H1 (cell line): ENCODE results near the gene H2BK1. TPM values are rescaled to one million over a fixed set of nuclear protein-coding genes. Genes with fewer than 3 reads are reported as not detected.

Source experiments
- CTCF ChIA-PET: fragments of 300-600 bp; sonication (Branson Sonifier 250); formaldehyde crosslinking; loops from one replicate; lab custom pipeline; 2021; ENCODE audit not compliant: partially characterized antibody; lab: Charles Lee
- POLR2A ChIA-PET: fragments of 300-600 bp; sonication (Branson Sonifier 250); formaldehyde crosslinking; loops from one replicate; lab custom pipeline; 2021; ENCODE audit warnings: inconsistent platforms; ENCODE audit not compliant: partially characterized antibody; lab: Charles Lee
- DNase-seq, 2 experiments: peaks; one replicate each; pipeline versions ENCODE4 v3.0.0 to v3.0.0-alpha.2; 2010 to 2022; ENCODE audit warnings: low spot score in 2 of 2, low read depth in 1 of 2, mixed read lengths in 1 of 2
- FAIRE-seq: peaks from 2 replicates; lab custom pipeline; 2011; peaks lifted over from hg19 to GRCh38; lab: Jason Lieb, UNC
- H2AFZ ChIP-seq: 2 replicates; pipeline ENCODE4 v1.8.1; 2012; ENCODE audit warnings: low read length, inconsistent platforms
- H2AK5ac ChIP-seq: 2 replicates; pipeline ENCODE4 v1.6.1; 2013; ENCODE audit warnings: low read depth, low read length
- H2BK120ac ChIP-seq: replicated peaks from 2 replicates; pipeline ENCODE3; 2013; ENCODE audit warnings: low read depth, low read length, inconsistent platforms
- H2BK12ac ChIP-seq: 2 replicates; pipeline ENCODE4 v1.6.1; 2013; ENCODE audit warnings: low read depth, low read length
- H2BK15ac ChIP-seq: 2 replicates; pipeline ENCODE4 v1.6.1; 2013; ENCODE audit warnings: low read length
- H2BK20ac ChIP-seq: 2 replicates; pipeline ENCODE4 v1.6.1; 2013; ENCODE audit warnings: low read length
- H2BK5ac ChIP-seq: 2 replicates; pipeline ENCODE4 v1.6.1; 2013; ENCODE audit warnings: low read depth, low read length
- H3K14ac ChIP-seq: 2 replicates; pipeline ENCODE4 v1.6.1; 2013; ENCODE audit warnings: inconsistent platforms; ENCODE audit not compliant: insufficient read length
- H3K18ac ChIP-seq: 2 replicates; pipeline ENCODE4 v1.6.1; 2013; ENCODE audit warnings: low read length; ENCODE audit errors: extremely low read depth
- H3K23ac ChIP-seq: 2 replicates; pipeline ENCODE4 v1.6.1; 2013; ENCODE audit warnings: inconsistent platforms; ENCODE audit not compliant: insufficient read length
- H3K23me2 ChIP-seq: 2 replicates; pipeline ENCODE4 v1.6.1; 2013; ENCODE audit warnings: low read depth, low read length
- H3K27ac ChIP-seq: 2 replicates; pipeline ENCODE4 v1.6.1; 2011; ENCODE audit warnings: low read depth, low read length, inconsistent platforms
- H3K27me3 ChIP-seq, 4 experiments: replicated peaks in 1 of 4; 1 replicate in 1 of 4; 2 replicates in 3 of 4; pipeline versions ENCODE4 v1.6.1 to v1.8.1; 2011 to 2013; ENCODE audit warnings: low read length in 3 of 4, mild to moderate bottlenecking in 3 of 4, inconsistent platforms in 2 of 4, mixed read lengths in 2 of 4, moderate library complexity in 1 of 4; ENCODE audit not compliant: control insufficient read depth in 3 of 4, insufficient read depth in 3 of 4; ENCODE audit errors: extremely low read depth in 1 of 4
- H3K36me3 ChIP-seq, 4 experiments: 2 replicates each; pipeline versions ENCODE4 v1.6.1 to v1.8.1; 2011 to 2013; ENCODE audit warnings: mild to moderate bottlenecking in 4 of 4, low read length in 3 of 4, moderate library complexity in 2 of 4, control low read depth in 1 of 4, inconsistent platforms in 1 of 4; ENCODE audit not compliant: insufficient read depth in 4 of 4, control insufficient read depth in 2 of 4
- H3K4ac ChIP-seq: replicated peaks from 2 replicates; pipeline ENCODE3; 2013; ENCODE audit warnings: low read length, low read depth, mixed read lengths, inconsistent platforms; ENCODE audit not compliant: insufficient read length
- H3K4me1 ChIP-seq, 4 experiments: replicated peaks in 1 of 4; 1 replicate in 1 of 4; 2 replicates in 3 of 4; pipeline versions ENCODE4 v1.6.1 to v1.8.1; 2011 to 2013; ENCODE audit warnings: low read length in 3 of 4, inconsistent platforms in 2 of 4, mixed read lengths in 1 of 4; ENCODE audit not compliant: insufficient read depth in 4 of 4, control insufficient read depth in 3 of 4
- H3K4me2 ChIP-seq, 2 experiments: 2 replicates each; pipeline versions ENCODE4 v1.6.1 to v1.8.1; 2011 to 2013; ENCODE audit warnings: low read depth in 2 of 2, low read length in 2 of 2, control low read depth in 1 of 2, inconsistent platforms in 1 of 2, mild to moderate bottlenecking in 1 of 2; ENCODE audit not compliant: insufficient read depth in 1 of 2
- H3K4me3 ChIP-seq, 4 experiments: fragments of 200-600, 300-600 bp in 1 of 4; sonication (generic), shearing (Covaris generic), sonication (Bioruptor Twin) in 1 of 4; 2 replicates each; pipeline versions ENCODE4 v1.5.1 to v1.8.1; 2011 to 2016; ENCODE audit warnings: low read length in 4 of 4, low read depth in 3 of 4, control low read depth in 2 of 4, inconsistent platforms in 2 of 4, mild to moderate bottlenecking in 2 of 4, mixed read lengths in 1 of 4, moderate library complexity in 1 of 4; ENCODE audit not compliant: insufficient read depth in 2 of 4; ENCODE audit errors: extremely low read depth in 1 of 4
- H3K56ac ChIP-seq: replicated peaks from 2 replicates; pipeline ENCODE3; 2013; ENCODE audit warnings: low read depth, mild to moderate bottlenecking, mixed read lengths, low read length, inconsistent platforms; ENCODE audit not compliant: insufficient read length
- H3K79me1 ChIP-seq: 2 replicates; pipeline ENCODE4 v1.6.1; 2013; ENCODE audit warnings: low read depth, low read length, control low read depth
- H3K79me2 ChIP-seq, 2 experiments: 2 replicates each; pipeline versions ENCODE4 v1.6.1 to v1.8.1; 2012 to 2013; ENCODE audit warnings: low read length in 2 of 2, mild to moderate bottlenecking in 2 of 2, inconsistent platforms in 1 of 2; ENCODE audit not compliant: insufficient read depth in 2 of 2, control insufficient read depth in 1 of 2
- H3K9ac ChIP-seq, 4 experiments: replicated peaks in 1 of 4; 1 replicate in 1 of 4; 2 replicates in 3 of 4; pipeline versions ENCODE4 v1.6.1 to v1.8.1; 2011 to 2013; ENCODE audit warnings: low read depth in 3 of 4, low read length in 3 of 4, control low read depth in 2 of 4, mild to moderate bottlenecking in 2 of 4, moderate library complexity in 2 of 4, inconsistent platforms in 1 of 4; ENCODE audit errors: extremely low read depth in 1 of 4
- H3K9me3 ChIP-seq, 2 experiments: 2 replicates each; pipeline versions ENCODE4 v1.6.1 to v1.8.1; 2012 to 2013; ENCODE audit warnings: mild to moderate bottlenecking in 2 of 2, moderate library complexity in 2 of 2, control low read depth in 1 of 2, inconsistent platforms in 1 of 2, low read depth in 1 of 2, low read length in 1 of 2, mixed read lengths in 1 of 2; ENCODE audit not compliant: insufficient read depth in 2 of 2
- H4K20me1 ChIP-seq, 2 experiments: replicated peaks in 1 of 2; 2 replicates each; pipeline versions ENCODE3 to v1.8.1; 2011 to 2013; ENCODE audit warnings: inconsistent platforms in 2 of 2, low read length in 2 of 2, mild to moderate bottlenecking in 1 of 2; ENCODE audit not compliant: insufficient read depth in 2 of 2, control insufficient read depth in 1 of 2
- H4K5ac ChIP-seq: 2 replicates; pipeline ENCODE4 v1.6.1; 2013; ENCODE audit warnings: low read length, low read depth, mixed read lengths, inconsistent platforms; ENCODE audit not compliant: insufficient read length
- H4K8ac ChIP-seq: 2 replicates; pipeline ENCODE4 v1.8.0; 2013; ENCODE audit warnings: mild to moderate bottlenecking, moderate library complexity, low read length, inconsistent platforms; ENCODE audit not compliant: insufficient read depth; ENCODE audit errors: extremely low read depth
- H4K91ac ChIP-seq: replicated peaks from 2 replicates; pipeline ENCODE3; 2013; ENCODE audit warnings: low read length, mixed read lengths, inconsistent platforms; ENCODE audit not compliant: insufficient read length
- BCL11A ChIP-seq, 2 experiments: IDR thresholded peaks; one replicate each; pipeline ENCODE4 v1.6.1; 2011; ENCODE audit warnings: low read depth in 2 of 2, low read length in 2 of 2, mild to moderate bottlenecking in 2 of 2
- CREB1 ChIP-seq: IDR thresholded peaks from 2 replicates; pipeline ENCODE4 v1.6.1; 2012; ENCODE audit warnings: inconsistent platforms
- CTBP2 ChIP-seq: IDR thresholded peaks from 2 replicates; pipeline ENCODE4 v1.7.0; 2011; ENCODE audit warnings: borderline replicate concordance, mild to moderate bottlenecking, moderate library complexity, mixed read lengths, low read length; ENCODE audit not compliant: insufficient read depth, insufficient read length
- HDAC2 ChIP-seq, 2 experiments: fragments of 300-600 bp in 1 of 2; sonication (generic) in 1 of 2; IDR thresholded peaks; 2 replicates each; pipeline ENCODE4 v1.6.1; 2011 to 2012; ENCODE audit warnings: low read depth in 2 of 2, low read length in 2 of 2, mild to moderate bottlenecking in 2 of 2, moderate library complexity in 2 of 2, borderline replicate concordance in 1 of 2, inconsistent platforms in 1 of 2
- POLR2AphosphoS5 ChIP-seq: IDR thresholded peaks from 2 replicates; pipeline ENCODE4 v1.6.1; 2011; ENCODE audit warnings: low read depth, low read length
- RAD21 ChIP-seq, 2 experiments: IDR thresholded peaks in 1 of 2; conservative IDR thresholded peaks in 1 of 2; 2 replicates each; pipeline ENCODE4 v1.6.1; 2011; ENCODE audit warnings: low read depth in 2 of 2, low read length in 2 of 2, improper control_type of control experiment in 1 of 2, inconsistent platforms in 1 of 2, mild to moderate bottlenecking in 1 of 2, moderate library complexity in 1 of 2
- SAP30 ChIP-seq: fragments of 300-600 bp; sonication (generic); IDR thresholded peaks from 2 replicates; pipeline ENCODE4 v1.7.1; 2012; ENCODE audit warnings: low read length, moderate library complexity, mild to moderate bottlenecking, inconsistent platforms; ENCODE audit not compliant: insufficient read depth, insufficient replicate concordance
- SIN3A ChIP-seq, 2 experiments: IDR thresholded peaks in 1 of 2; conservative IDR thresholded peaks in 1 of 2; 2 replicates each; pipeline ENCODE4 v1.6.1; 2011 to 2012; ENCODE audit warnings: low read length in 2 of 2, improper control_type of control experiment in 1 of 2, low read depth in 1 of 2, mild to moderate bottlenecking in 1 of 2
- TCF12 ChIP-seq: IDR thresholded peaks from 2 replicates; pipeline ENCODE4 v1.6.1; 2011; ENCODE audit warnings: low read depth, mild to moderate bottlenecking, low read length
- TEAD4 ChIP-seq: IDR thresholded peaks from 2 replicates; pipeline ENCODE4 v1.6.1; 2012; ENCODE audit warnings: low read depth, low read length, inconsistent platforms, mixed read lengths
- WGBS, 2 experiments: shearing (Covaris generic) in 1 of 2; methylation state at CpG; one replicate each; pipeline versions ENCODE4 v1.1.6 to v1.1.7; 2013 to 2015; ENCODE audit warnings: low lambda C conversion rate in 2 of 2, mixed read lengths in 2 of 2, inconsistent platforms in 1 of 2, low coverage in 1 of 2, missing lambda C conversion rate in 1 of 2; ENCODE audit not compliant: insufficient replicate concordance in 2 of 2, insufficient coverage in 1 of 2, insufficient read length in 1 of 2; ENCODE audit errors: extremely low coverage in 1 of 2, missing lambda C conversion rate in 1 of 2; 5-methylcytosine and 5-hydroxymethylcytosine counted together
- polyA plus RNA-seq, 7 experiments: library from polyadenylated mRNA; depleted of rRNA in 3 of 7; stranded (reverse) in 5 of 7; unstranded in 2 of 7; fragments of >200 nt in 5 of 7; fragments of 200-250 nt in 2 of 7; gene quantifications; 1 replicate in 5 of 7; 2 replicates in 1 of 7; 4 replicates in 1 of 7; pipeline versions ENCODE4 v1.2.1 to v1.2.3, GENCODE V29; 2011 to 2013; ENCODE audit warnings: missing spikeins in 2 of 7, mixed read lengths in 2 of 7
- total RNA-seq: library from RNA; stranded (reverse); fragmentation: NEBNext Ultra II Directional; extraction: Animal tissue kit (Norgen Biotek cat#: 25700); gene quantifications from 2 replicates; pipeline ENCODE4 v1.2.1, GENCODE V29; 2021

H2BK1 gene
- total and polyA plus RNA-seq, 2 of the 8 experiments (the other 6 are each of a cell fraction or from before 2014, with no cell fraction given), result not detected

- H2AFZ ChIP-seq, result no peak overlapping the region
- H3K79me1 ChIP-seq, result peaks cover 3% of the 10 kb centered on the region; the same call in 1 of the 2 replicates
- WGBS, 2 experiments, result 60% methylated on average over 15 of the region's 17 CpGs; no CpG with 5 or more reads in 1 of the 2 experiments
- H2BK120ac ChIP-seq, result no peak overlapping the region
- H3K27me3 ChIP-seq, result peaks cover 16 to 38% (median 35%) of the 10 kb centered on the region in 4 experiments
- no peak overlapping the region for H2BK5ac ChIP-seq
- no peak overlapping the region; a peak in 2 of 8 replicates for H3K4me3 ChIP-seq
- H3K27ac ChIP-seq, result no peak overlapping the region
- no peak overlapping the region for H3K23ac ChIP-seq
- no peak overlapping the region for H2BK15ac ChIP-seq
- H3K36me3 ChIP-seq, result no peaks in the 10 kb centered on the region
- no peaks in the 10 kb centered on the region for H3K9me3 ChIP-seq
- H3K23me2 ChIP-seq, result peaks cover 13% of the 10 kb centered on the region; the same call in 1 of the 2 replicates
- no peak overlapping the region for H3K14ac ChIP-seq
- H3K4me2 ChIP-seq, result peak overlapping the region in 1 of 2 experiments; percentile 1; a peak in 2 of 4 replicates
- H2BK20ac ChIP-seq, result no peak overlapping the region
- H4K20me1 ChIP-seq, result peaks cover 1 to 12% of the 10 kb centered on the region in 2 experiments
- H3K4ac ChIP-seq, result no peak overlapping the region
- no peak overlapping the region for H3K56ac ChIP-seq
- no peak overlapping the region for H3K9ac ChIP-seq
- DNase-seq (peak in 1 of 2 experiments; percentile 36), FAIRE-seq (no peak)
- H4K91ac ChIP-seq, result no peak overlapping the region
- H2AK5ac ChIP-seq, result no peak overlapping the region
- H4K8ac ChIP-seq, result no peak overlapping the region
- no peaks in the 10 kb centered on the region for H3K79me2 ChIP-seq
- H3K18ac ChIP-seq, result no peak overlapping the region
- ChIA-PET POLR2A (interaction anchor here (0.8 to 5.7 kb wide), 9 partner anchors 8 to 22 kb away, joined by 3 to 22 read pairs (median 6); partner anchors contain the start of genes ABCF2 and CHPF2), CTCF (interaction anchor here (0.6 to 5.1 kb wide), 77 partner anchors 9 to 832 kb away, joined by 3 to 71 read pairs (median 4); partner anchors contain the start of genes ABCF2, ASB10, CHPF2 and GBX1)
- H2BK12ac ChIP-seq, result peak overlapping the region; percentile 42; the same call in 1 of the 2 replicates
- no peak overlapping the region for H4K5ac ChIP-seq
- H3K4me1 ChIP-seq, result peaks cover 0 to 40% (median 28%) of the 10 kb centered on the region in 4 experiments; a peak in 6 of 7 replicates
- TF ChIP-seq CTBP2 (no peak), SAP30 (no peak), TCF12 (no peak), SIN3A (conservative IDR thresholded peaks at IDR 0.05 in 1 of 2, IDR thresholded peaks at IDR 0.05 in 1 of 2; ENCODE audit: low read depth in 1 of 2, low read length in 2 of 2) (no peak), CREB1 (no peak), BCL11A (IDR thresholded peaks at IDR 0.05; ENCODE audit: low read depth in 2 of 2, low read length in 2 of 2) (no peak), TEAD4 (no peak), HDAC2 (IDR thresholded peaks at IDR 0.05; ENCODE audit: borderline replicate concordance in 1 of 2, low read depth in 2 of 2, low read length in 2 of 2) (no peak), POLR2AphosphoS5 (no peak), RAD21 (IDR thresholded peaks at IDR 0.05 in 1 of 2, conservative IDR thresholded peaks at IDR 0.05 in 1 of 2; ENCODE audit: low read depth in 2 of 2, low read length in 2 of 2) (no peak)
Measured at GRCh38 chr7:151243408-151244195, 33.3 kb upstream of the H2BK1 start.
